GM13977 (cell line): ENCODE results near the gene DGKB.

Source experiments
- DNase-seq: peaks from one replicate; pipeline ENCODE4 v3.0.0; 2012; ENCODE audit warnings: low spot score
- CTCF ChIP-seq: IDR thresholded peaks from 2 replicates; pipeline ENCODE4 v1.5.1; 2012; ENCODE audit warnings: mild to moderate bottlenecking, control low read depth; ENCODE audit not compliant: insufficient read depth; ENCODE audit errors: extremely low read depth, missing control alignments
- in situ Hi-C: fragments of 300-500 bp; cut with MboI; formaldehyde crosslinking; loops from one replicate; pipeline ENCODE4 v1.12.0; 2022; ENCODE audit warnings: low sequenced_read_pairs, low pct_unique_long_range_greater_than_20kb, mixed read lengths, inconsistent platforms; ENCODE audit not compliant: unreplicated experiment

The DGKB gene

DNA sequence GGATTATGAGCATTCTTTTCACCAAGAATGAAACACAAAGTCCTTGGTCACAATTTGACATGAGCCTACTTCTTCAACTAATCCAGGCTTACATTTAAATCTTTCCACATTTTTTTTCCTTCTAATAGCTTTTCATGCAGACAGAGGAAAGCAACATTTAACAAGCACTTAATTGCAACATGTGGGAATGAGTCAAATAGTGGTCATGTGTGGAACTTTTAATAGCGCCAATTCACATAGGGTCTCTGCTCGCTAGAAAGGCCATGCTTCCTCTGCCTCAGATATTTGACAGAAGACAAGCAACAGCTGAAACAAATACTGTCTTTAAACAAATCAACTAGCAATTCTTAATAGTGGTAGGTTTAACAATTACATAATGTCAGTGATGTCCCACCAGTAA is 627.2 kb downstream of the DGKB start:
- in situ Hi-C loops = no loop called here
- DNase-seq = no peak
- TF ChIP-seq CTCF = no peak

DNA sequence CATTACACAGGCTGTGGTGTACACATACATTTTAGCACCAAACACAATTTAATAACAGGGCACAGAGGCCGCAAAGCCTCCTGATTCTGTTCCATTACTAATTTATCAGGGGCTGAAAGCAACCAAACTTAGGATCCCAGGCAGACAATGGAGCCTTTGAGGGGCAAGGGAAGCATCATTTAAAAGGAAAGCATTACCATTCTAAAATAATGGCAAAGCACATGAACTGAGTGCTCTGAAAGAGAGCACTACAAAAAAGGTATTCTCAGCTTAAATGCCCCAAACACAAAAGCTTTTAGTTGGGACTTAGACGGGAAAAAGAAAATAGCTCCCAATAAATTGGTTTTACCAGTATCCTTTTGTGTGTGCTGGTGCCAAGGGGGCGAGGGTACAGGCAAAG is 631.1 kb downstream of the DGKB start:
- no peak for DNase-seq
- no peak for TF ChIP-seq CTCF
- in situ Hi-C loops = no loop called here

DNA sequence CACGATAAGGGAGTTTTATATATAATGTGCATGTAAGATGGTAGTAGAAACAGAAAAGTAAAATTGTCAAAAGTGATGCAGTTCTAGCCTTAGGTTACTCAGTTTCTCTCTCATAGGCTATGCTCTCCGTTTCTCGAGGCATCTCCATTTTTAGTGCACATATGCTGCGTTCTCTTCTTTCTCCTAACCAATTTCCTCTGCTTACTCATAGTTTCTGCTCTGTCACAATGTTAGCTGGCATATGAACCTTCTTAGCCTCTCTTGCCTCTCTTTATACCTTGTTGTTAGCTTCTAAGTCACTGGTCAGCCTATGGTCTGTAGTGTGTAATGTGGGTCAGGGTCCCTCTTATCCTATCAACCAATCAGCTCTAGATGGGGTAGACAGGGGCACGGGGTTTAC is 632.5 kb downstream of the DGKB start:
- TF ChIP-seq CTCF = no peak
- in situ Hi-C loops = no loop called here
- no peak for DNase-seq

GRCh38 chr7:14260011-14260410 is 642.5 kb downstream of the DGKB start:
- DNase-seq = no peak
- in situ Hi-C loops = no loop called here
- no peak for TF ChIP-seq CTCF

DNA sequence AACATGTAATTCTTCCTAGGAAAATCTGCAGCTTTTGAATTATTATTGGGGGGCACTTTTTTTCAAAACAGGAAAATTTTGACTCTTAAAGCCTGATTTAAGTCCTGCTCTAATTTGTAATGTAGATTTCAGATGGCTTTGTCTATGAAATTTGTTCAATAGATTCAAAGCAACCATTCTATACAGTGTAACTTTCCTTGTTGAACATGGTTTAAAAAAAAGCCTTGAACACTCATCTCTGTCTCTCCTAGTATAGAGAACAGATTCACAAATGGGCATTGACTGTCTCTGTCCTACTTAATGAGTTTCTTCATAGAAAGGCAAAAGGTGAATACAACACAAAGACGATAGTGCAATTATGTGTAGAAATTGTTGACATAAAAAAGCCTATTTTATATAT is 643.7 kb downstream of the DGKB start:
- DNase-seq = no peak
- in situ Hi-C loops = no loop called here
- no peak for TF ChIP-seq CTCF

DNA sequence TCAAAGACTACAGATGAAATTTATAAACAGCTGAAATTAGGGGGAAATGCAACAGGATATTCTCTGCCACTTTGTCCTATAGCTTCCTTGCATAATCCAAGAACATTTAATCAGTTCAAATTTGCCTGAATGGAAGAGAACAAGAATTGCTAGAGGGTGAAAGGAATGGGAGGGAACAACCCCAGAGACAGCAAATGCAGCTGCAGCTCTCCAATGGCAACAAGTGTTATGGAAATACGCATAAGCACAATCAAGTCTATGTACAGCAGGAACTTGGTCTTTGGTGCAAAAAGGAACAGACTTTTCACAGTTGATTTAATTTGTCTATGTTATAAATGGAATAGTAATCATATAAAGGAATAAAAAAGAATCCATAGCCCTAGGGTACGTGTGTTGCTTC is 644.1 kb downstream of the DGKB start:
- TF ChIP-seq CTCF = no peak
- DNase-seq = no peak
- in situ Hi-C loops = no loop called here

- DNase-seq = no peak
- no peak for TF ChIP-seq CTCF
- in situ Hi-C loops = no loop called here
Measured at GRCh38 chr7:14252458-14252857, 650.1 kb downstream of the DGKB start.
